DOHH2 (cell line): Measurements from ENCODE around the gene SLCO3A1.

Experiments
- H3F3A ChIP-seq: fragments of 200-600 bp; sonication (generic), shearing (Covaris generic); 2 replicates; pipeline ENCODE4 v1.6.0; 2016; ENCODE audit warnings: antibody characterized with exemption, mild to moderate bottlenecking; ENCODE audit not compliant: control insufficient read depth, insufficient read depth
- H3K27ac ChIP-seq: fragments of 200-600 bp; sonication (generic); 2 replicates; pipeline ENCODE4 v1.5.1; 2014; ENCODE audit warnings: low read depth, mild to moderate bottlenecking, low read length, moderate library complexity
- H3K27me3 ChIP-seq: fragments of 200-600 bp; sonication (generic); 2 replicates; pipeline ENCODE4 v1.6.1; 2014; ENCODE audit warnings: mild to moderate bottlenecking, low read length, mixed read lengths; ENCODE audit not compliant: control insufficient read depth
- H3K36me3 ChIP-seq: fragments of 200-600 bp; sonication (generic); 2 replicates; pipeline ENCODE4 v1.6.1; 2014; ENCODE audit warnings: mild to moderate bottlenecking, low read length, moderate library complexity, mixed read lengths; ENCODE audit not compliant: control insufficient read depth
- H3K4me1 ChIP-seq: fragments of 200-600 bp; sonication (generic); 2 replicates; pipeline ENCODE4 v1.6.1; 2014; ENCODE audit warnings: mild to moderate bottlenecking, low read length, mixed read lengths; ENCODE audit not compliant: control insufficient read depth
- H3K4me2 ChIP-seq: fragments of 200-600 bp; sonication (generic); 2 replicates; pipeline ENCODE4 v1.6.0; 2014; ENCODE audit warnings: mild to moderate bottlenecking, low read length, moderate library complexity
- H3K4me3 ChIP-seq: fragments of 200-600 bp; sonication (generic); 2 replicates; pipeline ENCODE4 v1.5.1; 2014; ENCODE audit warnings: mild to moderate bottlenecking, low read length, mixed read lengths
- H3K79me2 ChIP-seq: fragments of 200-600 bp; sonication (generic); 2 replicates; pipeline ENCODE4 v1.6.1; 2014; ENCODE audit warnings: mild to moderate bottlenecking, low read length, mixed read lengths; ENCODE audit not compliant: control insufficient read depth
- H3K9me2 ChIP-seq: fragments of 200-600 bp; sonication (generic); replicated peaks from 2 replicates; pipeline ENCODE4 v1.6.1; 2014; ENCODE audit warnings: mild to moderate bottlenecking, low read length, mixed read lengths; ENCODE audit not compliant: control insufficient read depth
- H3K9me3 ChIP-seq: fragments of 200-600 bp; sonication (generic); 2 replicates; pipeline ENCODE4 v1.6.1; 2014; ENCODE audit warnings: antibody characterized with exemption, low read length, mixed read lengths; ENCODE audit not compliant: control insufficient read depth, insufficient read depth
- H4K20me1 ChIP-seq: fragments of 200-600 bp; sonication (generic); 2 replicates; pipeline ENCODE4 v1.6.0; 2014; ENCODE audit warnings: low read depth, mild to moderate bottlenecking, antibody characterized with exemption, low read length, moderate library complexity; ENCODE audit not compliant: control insufficient read depth, insufficient read depth
- EZH2phosphoT487 ChIP-seq: fragments of 200-600 bp; sonication (generic); IDR thresholded peaks from 2 replicates; pipeline ENCODE4 v1.6.1; 2017; ENCODE audit warnings: borderline replicate concordance, mild to moderate bottlenecking, antibody characterized with exemption, low read length, moderate library complexity, mixed read lengths
- TF ChIP-seq, protein P1 (sequence below): fragments of 200-600 bp; sonication (generic); IDR thresholded peaks from one replicate; pipeline ENCODE4 v1.5.1; 2014; ENCODE audit warnings: antibody characterized with exemption, mild to moderate bottlenecking, low read depth, low read length; ENCODE audit not compliant: poor library complexity, severe bottlenecking

Gene SLCO3A1

DNA sequence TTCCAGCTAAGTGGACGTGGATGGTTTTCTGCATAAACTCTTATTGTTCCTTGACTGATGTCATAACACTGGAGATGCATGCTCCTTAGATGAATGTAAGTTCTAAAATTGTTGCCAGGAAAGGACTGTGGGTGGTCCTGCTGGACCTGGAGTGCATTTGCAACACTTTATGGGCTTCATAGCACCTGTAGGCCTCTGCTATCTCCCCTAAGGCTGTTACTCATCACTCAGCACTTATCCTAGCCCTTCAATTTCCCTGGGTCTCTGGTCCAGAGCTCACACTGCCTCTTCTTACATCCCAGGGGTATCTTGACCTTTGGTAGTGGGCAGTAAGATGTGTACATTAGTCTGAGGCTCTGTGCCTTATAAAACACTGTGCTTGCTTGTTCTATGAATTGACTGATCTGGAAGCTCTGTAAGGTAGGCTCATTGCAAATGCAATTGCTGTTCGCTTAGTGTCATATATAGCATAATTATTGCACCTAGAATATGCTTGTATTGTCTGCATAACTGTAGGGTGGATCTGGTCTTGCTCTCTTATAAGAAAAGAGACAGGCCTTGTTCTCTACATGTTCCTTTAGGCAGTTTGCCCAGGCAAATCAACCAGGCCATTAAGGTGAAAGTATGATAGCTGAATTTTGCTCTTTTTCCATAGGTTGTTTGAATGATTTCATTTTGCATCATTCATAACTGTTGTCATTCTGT, 35.8 kb downstream of the SLCO3A1 start:
- Histone ChIP-seq H3K9me2 (no peaks in the 10 kb centered on the region), H4K20me1 (no peaks in the 10 kb centered on the region)
- TF ChIP-seq, protein P1, sequence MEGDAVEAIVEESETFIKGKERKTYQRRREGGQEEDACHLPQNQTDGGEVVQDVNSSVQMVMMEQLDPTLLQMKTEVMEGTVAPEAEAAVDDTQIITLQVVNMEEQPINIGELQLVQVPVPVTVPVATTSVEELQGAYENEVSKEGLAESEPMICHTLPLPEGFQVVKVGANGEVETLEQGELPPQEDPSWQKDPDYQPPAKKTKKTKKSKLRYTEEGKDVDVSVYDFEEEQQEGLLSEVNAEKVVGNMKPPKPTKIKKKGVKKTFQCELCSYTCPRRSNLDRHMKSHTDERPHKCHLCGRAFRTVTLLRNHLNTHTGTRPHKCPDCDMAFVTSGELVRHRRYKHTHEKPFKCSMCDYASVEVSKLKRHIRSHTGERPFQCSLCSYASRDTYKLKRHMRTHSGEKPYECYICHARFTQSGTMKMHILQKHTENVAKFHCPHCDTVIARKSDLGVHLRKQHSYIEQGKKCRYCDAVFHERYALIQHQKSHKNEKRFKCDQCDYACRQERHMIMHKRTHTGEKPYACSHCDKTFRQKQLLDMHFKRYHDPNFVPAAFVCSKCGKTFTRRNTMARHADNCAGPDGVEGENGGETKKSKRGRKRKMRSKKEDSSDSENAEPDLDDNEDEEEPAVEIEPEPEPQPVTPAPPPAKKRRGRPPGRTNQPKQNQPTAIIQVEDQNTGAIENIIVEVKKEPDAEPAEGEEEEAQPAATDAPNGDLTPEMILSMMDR = no peak
- TF ChIP-seq EZH2phosphoT487 = no peak

DNA sequence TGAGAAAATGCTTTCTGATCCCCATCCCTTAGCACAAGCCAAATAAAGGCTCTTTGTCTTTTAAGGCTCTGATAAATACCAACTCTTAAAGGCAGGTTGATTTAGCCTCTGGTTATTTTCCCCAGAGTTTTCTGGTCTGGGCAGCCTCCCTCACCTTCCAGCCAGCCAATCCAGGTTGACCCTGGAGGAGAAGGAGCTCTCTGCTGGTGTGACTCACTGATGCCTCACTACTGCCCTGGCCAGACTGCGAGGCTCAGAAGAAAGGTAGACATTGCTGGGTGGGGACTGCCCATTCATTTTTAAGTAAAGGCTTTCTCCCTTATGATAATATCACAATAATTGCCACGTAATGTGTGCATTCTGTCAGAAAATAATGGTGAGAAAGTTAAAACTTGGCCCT, 37.1 kb downstream of the SLCO3A1 start:
- no peak overlapping the region for H3K27ac ChIP-seq
- H3K4me1 ChIP-seq = no peaks in the 10 kb centered on the region
- H3K4me3 ChIP-seq = no peak overlapping the region
- no peak overlapping the region for H3K4me2 ChIP-seq
- TF ChIP-seq, protein P1 = no peak
- no peak for TF ChIP-seq EZH2phosphoT487
- no peaks in the 10 kb centered on the region for H3K27me3 ChIP-seq
- H3K9me2 ChIP-seq = no peaks in the 10 kb centered on the region
- no peaks in the 10 kb centered on the region for H3F3A ChIP-seq
- no peaks in the 10 kb centered on the region for H3K9me3 ChIP-seq
- no peaks in the 10 kb centered on the region for H4K20me1 ChIP-seq
- no peaks in the 10 kb centered on the region for H3K36me3 ChIP-seq
- 0 out of 2 replicates have a peak, but pooled peaks cover 5% of the 10 kb centered on the region for H3K79me2 ChIP-seq

More for the DNA sequence above, 35.8 kb downstream of the SLCO3A1 start:
- Histone ChIP-seq H3K27ac (no peak overlapping the region), H3K4me3 (no peak overlapping the region), H3K4me1 (no peaks in the 10 kb centered on the region), H3K27me3 (no peaks in the 10 kb centered on the region), H3K4me2 (no peak overlapping the region), H3K79me2 (0 out of 2 replicates have a peak, but pooled peaks cover 5% of the 10 kb centered on the region), H3K36me3 (no peaks in the 10 kb centered on the region), H3K9me3 (no peaks in the 10 kb centered on the region), H3F3A (no peaks in the 10 kb centered on the region)

DNA sequence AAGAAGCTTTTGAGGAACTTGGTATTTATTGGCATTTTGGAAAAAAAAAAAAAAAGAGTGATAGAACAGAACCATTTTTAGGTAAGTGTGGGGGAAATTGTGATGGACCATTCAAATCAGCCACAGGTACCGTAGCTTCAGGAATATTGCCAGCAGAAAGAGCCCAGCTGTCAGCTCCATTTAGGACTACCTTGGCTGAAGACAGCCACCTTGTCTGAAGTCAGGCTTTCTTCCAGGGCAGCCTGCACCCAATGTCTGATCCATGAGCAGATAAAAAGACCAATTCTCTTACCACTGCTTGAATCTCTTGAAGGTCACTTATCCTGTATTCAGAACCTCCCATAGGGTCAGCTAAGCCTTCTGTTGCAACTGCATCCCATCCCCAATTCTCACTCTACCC, 37.6 kb downstream of the SLCO3A1 start:
- Histone ChIP-seq H3K4me2 (no peak overlapping the region), H4K20me1 (no peaks in the 10 kb centered on the region), H3K79me2 (0 out of 2 replicates have a peak, but pooled peaks cover 5% of the 10 kb centered on the region), H3K27me3 (no peaks in the 10 kb centered on the region), H3K27ac (no peak overlapping the region), H3K4me3 (no peak overlapping the region), H3K36me3 (no peaks in the 10 kb centered on the region), H3F3A (no peaks in the 10 kb centered on the region), H3K9me2 (no peaks in the 10 kb centered on the region), H3K4me1 (no peaks in the 10 kb centered on the region), H3K9me3 (no peaks in the 10 kb centered on the region)
- TF ChIP-seq, protein P1 = no peak
- no peak for TF ChIP-seq EZH2phosphoT487
